HL-60 (cell line): ENCODE data around the gene PHF21B.

Experiments used
- DNase-seq, 2 experiments: peaks; one replicate each; pipeline ENCODE4 v3.0.0-alpha.2; 2010 to 2020; ENCODE audit warnings: low read depth in 1 of 2, low spot score in 1 of 2
- H3K27ac ChIP-seq: fragments of 250-450 bp; sonication (Bioruptor Pico); replicated peaks from 2 replicates; pipeline ENCODE4 v1.5.1; 2020; ENCODE audit warnings: mild to moderate bottlenecking, moderate library complexity
- H3K27me3 ChIP-seq: fragments of 250-450 bp; sonication (Bioruptor Pico); 2 replicates; pipeline ENCODE4 v1.5.1; 2021; ENCODE audit warnings: mild to moderate bottlenecking, moderate library complexity; ENCODE audit not compliant: insufficient read depth, poor library complexity, severe bottlenecking
- H3K4me3 ChIP-seq: replicated peaks from 2 replicates; pipeline ENCODE4 v1.5.1; 2011; ENCODE audit warnings: mild to moderate bottlenecking, control low read depth, low read length; ENCODE audit not compliant: insufficient read depth
- GABPA ChIP-seq: IDR thresholded peaks from 2 replicates; pipeline ENCODE4 v1.6.1; 2012; ENCODE audit warnings: low read depth
- POLR2AphosphoS5 ChIP-seq: IDR thresholded peaks from 2 replicates; pipeline ENCODE4 v1.6.1; 2012; ENCODE audit warnings: low read depth
- SPI1 ChIP-seq: IDR thresholded peaks from 2 replicates; pipeline ENCODE4 v1.6.1; 2012; ENCODE audit warnings: low read depth, mild to moderate bottlenecking, borderline replicate concordance
- TF ChIP-seq, protein P1 (sequence below): IDR thresholded peaks from one replicate; pipeline ENCODE4 v1.5.1; 2011; ENCODE audit warnings: low read length, control low read depth, inconsistent platforms; ENCODE audit not compliant: insufficient read depth
- TF ChIP-seq, protein P2 (sequence below): IDR thresholded peaks from 2 replicates; pipeline ENCODE4 v1.6.1; 2012; ENCODE audit warnings: low read depth; ENCODE audit not compliant: insufficient replicate concordance

PHF21B gene

DNA sequence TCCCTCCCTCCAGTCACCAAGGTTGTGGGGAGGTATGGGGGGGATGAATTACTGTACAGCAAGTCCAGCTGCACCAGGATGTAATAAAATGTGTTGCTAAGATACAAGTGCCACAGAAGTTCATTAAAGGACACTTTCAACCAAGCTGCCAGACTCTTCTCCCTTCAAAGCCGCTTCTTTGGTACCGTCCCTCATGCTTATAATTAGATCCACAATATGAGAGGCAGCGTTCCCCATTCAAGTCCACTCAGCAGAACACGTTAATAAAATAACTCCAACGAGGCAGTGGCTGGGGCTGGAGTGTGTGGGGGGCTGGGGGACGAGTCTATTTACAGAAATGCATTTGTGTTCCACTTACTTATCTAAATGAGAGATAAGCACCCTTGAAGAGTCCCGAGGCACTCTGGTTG lies 14.7 kb downstream of the PHF21B start:
- TF ChIP-seq, protein P1, sequence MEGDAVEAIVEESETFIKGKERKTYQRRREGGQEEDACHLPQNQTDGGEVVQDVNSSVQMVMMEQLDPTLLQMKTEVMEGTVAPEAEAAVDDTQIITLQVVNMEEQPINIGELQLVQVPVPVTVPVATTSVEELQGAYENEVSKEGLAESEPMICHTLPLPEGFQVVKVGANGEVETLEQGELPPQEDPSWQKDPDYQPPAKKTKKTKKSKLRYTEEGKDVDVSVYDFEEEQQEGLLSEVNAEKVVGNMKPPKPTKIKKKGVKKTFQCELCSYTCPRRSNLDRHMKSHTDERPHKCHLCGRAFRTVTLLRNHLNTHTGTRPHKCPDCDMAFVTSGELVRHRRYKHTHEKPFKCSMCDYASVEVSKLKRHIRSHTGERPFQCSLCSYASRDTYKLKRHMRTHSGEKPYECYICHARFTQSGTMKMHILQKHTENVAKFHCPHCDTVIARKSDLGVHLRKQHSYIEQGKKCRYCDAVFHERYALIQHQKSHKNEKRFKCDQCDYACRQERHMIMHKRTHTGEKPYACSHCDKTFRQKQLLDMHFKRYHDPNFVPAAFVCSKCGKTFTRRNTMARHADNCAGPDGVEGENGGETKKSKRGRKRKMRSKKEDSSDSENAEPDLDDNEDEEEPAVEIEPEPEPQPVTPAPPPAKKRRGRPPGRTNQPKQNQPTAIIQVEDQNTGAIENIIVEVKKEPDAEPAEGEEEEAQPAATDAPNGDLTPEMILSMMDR = no peak
- TF ChIP-seq, protein P2, sequence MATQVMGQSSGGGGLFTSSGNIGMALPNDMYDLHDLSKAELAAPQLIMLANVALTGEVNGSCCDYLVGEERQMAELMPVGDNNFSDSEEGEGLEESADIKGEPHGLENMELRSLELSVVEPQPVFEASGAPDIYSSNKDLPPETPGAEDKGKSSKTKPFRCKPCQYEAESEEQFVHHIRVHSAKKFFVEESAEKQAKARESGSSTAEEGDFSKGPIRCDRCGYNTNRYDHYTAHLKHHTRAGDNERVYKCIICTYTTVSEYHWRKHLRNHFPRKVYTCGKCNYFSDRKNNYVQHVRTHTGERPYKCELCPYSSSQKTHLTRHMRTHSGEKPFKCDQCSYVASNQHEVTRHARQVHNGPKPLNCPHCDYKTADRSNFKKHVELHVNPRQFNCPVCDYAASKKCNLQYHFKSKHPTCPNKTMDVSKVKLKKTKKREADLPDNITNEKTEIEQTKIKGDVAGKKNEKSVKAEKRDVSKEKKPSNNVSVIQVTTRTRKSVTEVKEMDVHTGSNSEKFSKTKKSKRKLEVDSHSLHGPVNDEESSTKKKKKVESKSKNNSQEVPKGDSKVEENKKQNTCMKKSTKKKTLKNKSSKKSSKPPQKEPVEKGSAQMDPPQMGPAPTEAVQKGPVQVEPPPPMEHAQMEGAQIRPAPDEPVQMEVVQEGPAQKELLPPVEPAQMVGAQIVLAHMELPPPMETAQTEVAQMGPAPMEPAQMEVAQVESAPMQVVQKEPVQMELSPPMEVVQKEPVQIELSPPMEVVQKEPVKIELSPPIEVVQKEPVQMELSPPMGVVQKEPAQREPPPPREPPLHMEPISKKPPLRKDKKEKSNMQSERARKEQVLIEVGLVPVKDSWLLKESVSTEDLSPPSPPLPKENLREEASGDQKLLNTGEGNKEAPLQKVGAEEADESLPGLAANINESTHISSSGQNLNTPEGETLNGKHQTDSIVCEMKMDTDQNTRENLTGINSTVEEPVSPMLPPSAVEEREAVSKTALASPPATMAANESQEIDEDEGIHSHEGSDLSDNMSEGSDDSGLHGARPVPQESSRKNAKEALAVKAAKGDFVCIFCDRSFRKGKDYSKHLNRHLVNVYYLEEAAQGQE = no peak
- TF ChIP-seq SPI1 = no peak
- no peak for TF ChIP-seq GABPA
- TF ChIP-seq POLR2AphosphoS5 = no peak
- no peak for DNase-seq
- Histone ChIP-seq H3K27ac (no peak overlapping the region), H3K4me3 (no peak overlapping the region), H3K27me3 (no peaks in the 10 kb centered on the region)

DNA sequence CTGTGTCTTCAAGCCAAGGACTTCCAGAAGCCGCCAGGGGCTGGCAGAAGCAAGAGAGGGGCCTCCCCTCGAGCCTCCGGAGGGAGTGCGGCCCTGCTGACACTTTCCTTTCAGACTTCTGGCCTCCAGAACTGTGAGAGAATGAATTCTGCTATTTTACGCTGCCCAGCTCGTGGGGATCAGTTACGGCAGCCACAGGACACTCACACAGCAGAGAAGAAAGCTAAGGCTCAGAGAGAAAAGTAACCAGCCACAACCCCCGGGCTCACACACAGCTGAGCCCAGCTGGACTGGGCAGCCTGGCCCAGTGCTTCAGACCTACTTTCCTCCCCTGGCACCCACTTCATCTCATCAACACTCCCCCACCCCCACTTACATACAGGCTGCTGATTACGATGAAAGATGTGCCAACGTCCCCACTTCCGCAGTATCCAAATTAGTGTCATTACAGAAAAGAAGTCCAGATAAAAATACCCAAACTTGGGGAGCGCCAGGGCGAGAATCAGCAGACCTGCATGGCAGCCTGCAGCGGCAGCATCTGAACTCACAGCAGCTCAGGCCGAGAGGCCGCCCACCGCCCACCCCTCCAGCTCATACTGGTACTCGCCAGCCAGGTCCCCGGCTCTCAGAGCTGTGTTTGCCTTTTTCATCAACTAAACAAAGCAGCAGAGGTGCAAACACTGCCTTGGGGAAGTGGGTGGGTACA lies 15.3 kb downstream of the PHF21B start:
- Histone ChIP-seq H3K27me3 (no peaks in the 10 kb centered on the region), H3K4me3 (no peak overlapping the region), H3K27ac (no peak overlapping the region)
- TF ChIP-seq, protein P1 = no peak
- TF ChIP-seq SPI1 = no peak
- TF ChIP-seq, protein P2 = no peak
- no peak for TF ChIP-seq GABPA
- TF ChIP-seq POLR2AphosphoS5 = no peak
- DNase-seq = no peak

DNA sequence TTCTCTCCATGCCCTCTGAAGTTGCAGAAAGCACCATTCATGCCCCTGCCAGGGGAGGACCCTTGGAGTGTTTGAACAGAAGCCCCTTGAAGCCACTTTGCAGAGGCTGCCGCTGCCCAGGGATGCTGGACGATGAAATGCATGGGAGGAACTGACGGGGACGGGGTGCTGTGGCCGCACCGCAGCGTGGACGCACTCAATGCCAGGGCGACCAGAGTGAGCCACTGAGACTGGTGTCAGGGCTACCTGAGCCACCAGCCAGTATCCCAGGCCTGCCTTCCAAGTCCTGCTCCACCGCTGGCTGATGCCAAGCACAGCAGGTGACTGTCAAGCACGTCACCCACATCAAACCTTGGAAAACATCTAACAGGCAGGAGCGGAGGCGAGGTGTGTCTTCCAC lies 17.6 kb downstream of the PHF21B start:
- Histone ChIP-seq H3K27ac (no peak overlapping the region), H3K4me3 (no peak overlapping the region), H3K27me3 (no peaks in the 10 kb centered on the region)
- TF ChIP-seq GABPA (no peak), POLR2AphosphoS5 (no peak), SPI1 (no peak)
- TF ChIP-seq, protein P1 = no peak
- TF ChIP-seq, protein P2 = no peak
- DNase-seq = no peak
